ENCODE measurements around the gene ULBP1. TPM values are rescaled to one million over a fixed set of nuclear protein-coding genes. Genes with fewer than 3 reads are reported as not detected.
"Not testable (repeated sequence)": the region's sequence is repeated elsewhere in the genome, so short reads cannot be mapped to it uniquely, and the experiment has no call there.

Gene ULBP1
- total RNA-seq, result 0.10 TPM

DNA sequence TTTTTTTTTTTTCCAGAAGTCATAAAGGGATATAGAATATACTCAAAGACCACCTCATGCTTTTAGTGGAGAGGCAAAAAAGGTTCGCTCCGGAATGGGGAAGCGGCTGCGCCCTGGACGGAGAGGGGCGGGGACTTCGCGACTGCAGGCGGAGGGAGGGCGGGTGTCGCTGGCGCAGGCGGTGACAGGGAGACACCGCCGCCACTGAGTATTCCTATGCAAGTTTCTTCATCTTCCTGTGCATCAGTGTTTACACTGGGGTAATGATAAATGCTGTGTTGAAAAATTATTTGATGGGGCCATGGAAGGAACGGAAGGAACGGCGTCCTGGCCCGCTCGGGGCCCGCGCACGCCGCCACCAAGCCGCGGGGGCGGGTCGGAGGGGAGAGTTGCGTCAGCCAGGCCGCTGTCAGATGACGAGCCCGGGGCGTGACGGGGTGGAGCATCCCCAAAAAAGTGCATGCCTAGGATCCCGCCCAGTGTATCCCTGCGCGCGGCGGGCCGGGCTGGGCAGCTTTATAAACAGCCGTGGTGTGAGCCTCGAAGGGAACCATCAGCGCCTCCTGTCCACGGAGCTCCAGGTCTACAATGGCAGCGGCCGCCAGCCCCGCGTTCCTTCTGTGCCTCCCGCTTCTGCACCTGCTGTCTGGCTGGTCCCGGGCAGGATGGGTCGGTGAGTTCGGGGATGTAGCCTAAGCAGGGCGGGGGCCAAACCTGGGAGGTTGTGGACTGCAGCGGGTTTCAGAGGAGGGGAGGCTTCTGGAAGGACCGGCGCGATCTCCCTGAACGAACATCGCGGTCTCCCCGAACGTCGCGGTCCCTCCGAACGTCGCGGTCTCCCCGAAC lies at the start of gene ULBP1:
Gene ULBP1 (plus strand): TSS at position 482 of the 846 bp plus-strand sequence. CDS start 107 bp downstream, at position 589.
- H3K4me1 ChIP-seq (ENCODE audit: insufficient read depth, low read length), result peaks cover 24% of the 10 kb centered on the region
- peak within 1 kb of the TSS; percentile 41 for H3K4me3 ChIP-seq (ENCODE audit: low read length)
- H3K27me3 ChIP-seq (ENCODE audit: insufficient read depth, low read length), result peaks cover 64% of the 10 kb centered on the region
- no peaks in the 10 kb centered on the region for H3K9me3 ChIP-seq (ENCODE audit: low read depth, low read length)

GRCh38 chr6:149915970-149916865 lies 47.5 kb upstream of the ULBP1 start:
- no peaks in the 10 kb centered on the region for H3K9me3 ChIP-seq (ENCODE audit: low read depth, low read length)
- no peaks in the 10 kb centered on the region for H3K4me1 ChIP-seq (ENCODE audit: insufficient read depth, low read length)
- peaks cover 6% of the 10 kb centered on the region for H3K27me3 ChIP-seq (ENCODE audit: insufficient read depth, low read length)
- H3K4me3 ChIP-seq (ENCODE audit: low read length), result no peak overlapping the region

- no peaks in the 10 kb centered on the region for H3K9me3 ChIP-seq (ENCODE audit: low read depth, low read length)
- no peak overlapping the region for H3K4me3 ChIP-seq (ENCODE audit: low read length)
- peaks cover 20% of the 10 kb centered on the region for H3K27me3 ChIP-seq (ENCODE audit: insufficient read depth, low read length)
- peaks cover 4% of the 10 kb centered on the region for H3K4me1 ChIP-seq (ENCODE audit: insufficient read depth, low read length)
These were observed 46.1 kb upstream of the ULBP1 start for GRCh38 chr6:149917679-149918078.

- H3K4me1 ChIP-seq (ENCODE audit: insufficient read depth, low read length), result peaks cover 8% of the 10 kb centered on the region
- H3K9me3 ChIP-seq (ENCODE audit: low read depth, low read length), result no peaks in the 10 kb centered on the region
- H3K4me3 ChIP-seq (ENCODE audit: low read length), result no peak overlapping the region
- peaks cover 25% of the 10 kb centered on the region for H3K27me3 ChIP-seq (ENCODE audit: insufficient read depth, low read length)
These were observed 45.4 kb upstream of the ULBP1 start for GRCh38 chr6:149918151-149918905.

GRCh38 chr6:149919126-149919833 lies 44.5 kb upstream of the ULBP1 start:
- not testable (repeated sequence) for H3K4me3 ChIP-seq (ENCODE audit: low read length); H3K9me3 ChIP-seq (ENCODE audit: low read depth, low read length)
- H3K4me1 ChIP-seq (ENCODE audit: insufficient read depth, low read length), result peaks cover 12% of the 10 kb centered on the region
- peaks cover 34% of the 10 kb centered on the region for H3K27me3 ChIP-seq (ENCODE audit: insufficient read depth, low read length)

DNA sequence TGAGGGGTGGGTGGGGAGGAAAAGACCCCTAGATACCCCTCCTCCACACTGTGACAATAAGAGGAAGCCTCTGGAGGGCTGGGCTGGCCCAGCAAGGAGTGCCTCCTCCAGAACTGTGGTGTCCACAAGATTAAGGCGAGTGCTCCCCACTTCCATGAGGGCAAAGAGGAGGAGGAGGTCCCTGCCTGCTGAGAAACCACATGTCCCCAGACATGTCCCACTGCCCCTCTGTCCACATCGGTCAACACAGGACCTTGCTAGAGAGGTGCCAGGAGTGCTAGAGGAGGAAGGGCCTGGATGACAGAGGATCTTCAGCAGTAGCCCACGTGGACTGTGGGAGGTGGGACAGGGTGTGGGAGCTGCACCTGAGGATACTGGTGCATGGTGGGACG lies 43.9 kb upstream of the ULBP1 start:
- H3K4me3 ChIP-seq (ENCODE audit: low read length), result no peak overlapping the region
- no peaks in the 10 kb centered on the region for H3K9me3 ChIP-seq (ENCODE audit: low read depth, low read length)
- peaks cover 40% of the 10 kb centered on the region for H3K27me3 ChIP-seq (ENCODE audit: insufficient read depth, low read length)
- peaks cover 12% of the 10 kb centered on the region for H3K4me1 ChIP-seq (ENCODE audit: insufficient read depth, low read length)

DNA sequence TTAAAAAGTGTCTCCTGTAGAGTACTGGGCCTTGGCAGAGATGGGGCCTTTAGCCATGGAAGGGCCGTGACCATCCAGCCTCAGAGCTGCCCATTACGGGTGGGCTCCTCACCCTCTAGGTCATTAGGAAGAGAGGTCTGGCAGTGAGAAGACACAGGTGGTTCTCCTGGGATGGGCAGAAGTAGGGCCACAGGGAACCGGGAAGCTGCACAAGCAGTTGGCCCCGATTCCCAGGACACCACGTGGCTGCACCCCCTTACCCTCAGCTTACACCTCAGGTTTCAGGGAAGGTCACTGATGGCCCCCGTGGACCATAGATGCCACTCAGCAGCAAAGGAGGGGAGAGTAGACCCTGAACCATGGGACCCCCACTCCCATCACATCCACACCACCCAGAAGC lies 42.4 kb upstream of the ULBP1 start:
- peaks cover 55% of the 10 kb centered on the region for H3K27me3 ChIP-seq (ENCODE audit: insufficient read depth, low read length)
- H3K4me1 ChIP-seq (ENCODE audit: insufficient read depth, low read length), result peaks cover 24% of the 10 kb centered on the region
- no peaks in the 10 kb centered on the region for H3K9me3 ChIP-seq (ENCODE audit: low read depth, low read length)
- H3K4me3 ChIP-seq (ENCODE audit: low read length), result no peak overlapping the region

DNA sequence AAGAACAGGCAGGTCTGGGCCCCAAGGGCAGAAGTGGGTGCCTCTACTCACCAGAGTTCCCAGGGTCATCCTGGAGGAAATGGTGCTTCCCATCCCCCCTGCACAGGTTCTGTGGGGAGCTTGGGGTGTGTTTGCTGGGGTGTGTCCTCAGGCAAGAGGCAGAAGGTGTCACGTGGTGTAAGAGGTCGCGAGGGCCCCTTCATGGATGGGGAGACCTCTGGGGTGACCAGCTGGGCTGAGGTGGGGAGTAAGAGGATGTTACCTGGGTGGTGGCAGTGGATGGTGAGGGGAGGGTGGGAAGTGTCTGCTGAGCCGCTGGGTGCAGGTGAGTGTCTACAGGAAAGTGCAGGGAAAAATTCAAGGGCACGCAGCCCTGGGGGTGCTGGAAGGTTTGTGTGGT lies 41.7 kb upstream of the ULBP1 start:
- peaks cover 60% of the 10 kb centered on the region for H3K27me3 ChIP-seq (ENCODE audit: insufficient read depth, low read length)

DNA sequence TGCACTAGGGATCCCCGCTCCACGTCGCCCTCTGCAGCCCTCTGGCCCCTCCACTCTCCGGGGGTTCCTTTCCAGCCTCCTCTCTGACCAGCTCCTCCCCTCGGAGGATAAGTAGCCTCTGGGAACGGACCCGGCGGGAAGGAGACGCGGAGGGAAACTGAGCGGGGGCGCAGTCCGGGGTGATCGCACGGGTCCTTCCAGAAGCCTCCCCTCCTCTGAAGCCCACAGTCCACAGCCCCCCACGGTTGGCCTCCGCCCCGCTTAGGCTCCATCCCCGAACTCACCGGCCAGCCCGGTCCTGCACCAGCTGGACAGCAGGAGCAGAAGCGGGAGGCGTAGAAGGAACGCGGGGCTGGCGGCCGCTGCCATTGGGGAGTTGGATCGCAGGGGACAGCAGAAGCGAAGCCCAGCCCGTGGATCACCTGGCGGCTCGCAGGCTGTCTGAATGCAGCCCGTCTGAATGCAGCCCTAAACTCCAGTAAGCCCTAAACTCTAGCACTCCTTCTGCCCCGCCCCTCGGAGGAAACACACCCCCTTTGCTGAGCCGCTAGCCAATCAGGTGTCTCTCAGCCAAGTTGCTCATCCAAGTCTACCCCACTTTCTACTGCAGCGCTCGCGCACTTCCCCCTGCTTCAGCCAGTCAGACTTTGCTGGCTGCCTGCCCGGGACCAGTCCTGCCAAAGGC lies 41.0 kb upstream of the ULBP1 start, which contains the start of gene RAET1G:
Gene RAET1G (minus strand): TSS at position 480 of the 685 bp plus-strand sequence. CDS start 111 bp downstream, at position 369.
- Histone ChIP-seq H3K9me3 (ENCODE audit: low read depth, low read length) (no peaks in the 10 kb centered on the region), H3K4me3 (ENCODE audit: low read length) (peak within 1 kb of the TSS; percentile 14), H3K27me3 (ENCODE audit: insufficient read depth, low read length) (peaks cover 66% of the 10 kb centered on the region), H3K4me1 (ENCODE audit: insufficient read depth, low read length) (peaks cover 25% of the 10 kb centered on the region)

More for the DNA sequence above, 41.7 kb upstream of the ULBP1 start:
- H3K9me3 ChIP-seq (ENCODE audit: low read depth, low read length); H3K4me3 ChIP-seq (ENCODE audit: low read length): not testable (repeated sequence)
- H3K4me1 ChIP-seq (ENCODE audit: insufficient read depth, low read length), result peaks cover 25% of the 10 kb centered on the region

- H3K9me3 ChIP-seq (ENCODE audit: low read depth, low read length), result no peaks in the 10 kb centered on the region
- H3K4me3 ChIP-seq (ENCODE audit: low read length), result peak overlapping the region; percentile 14
- H3K27me3 ChIP-seq (ENCODE audit: insufficient read depth, low read length), result peaks cover 68% of the 10 kb centered on the region
- H3K4me1 ChIP-seq (ENCODE audit: insufficient read depth, low read length), result peaks cover 25% of the 10 kb centered on the region
These were observed 40.3 kb upstream of the ULBP1 start for GRCh38 chr6:149923327-149923986.

DNA sequence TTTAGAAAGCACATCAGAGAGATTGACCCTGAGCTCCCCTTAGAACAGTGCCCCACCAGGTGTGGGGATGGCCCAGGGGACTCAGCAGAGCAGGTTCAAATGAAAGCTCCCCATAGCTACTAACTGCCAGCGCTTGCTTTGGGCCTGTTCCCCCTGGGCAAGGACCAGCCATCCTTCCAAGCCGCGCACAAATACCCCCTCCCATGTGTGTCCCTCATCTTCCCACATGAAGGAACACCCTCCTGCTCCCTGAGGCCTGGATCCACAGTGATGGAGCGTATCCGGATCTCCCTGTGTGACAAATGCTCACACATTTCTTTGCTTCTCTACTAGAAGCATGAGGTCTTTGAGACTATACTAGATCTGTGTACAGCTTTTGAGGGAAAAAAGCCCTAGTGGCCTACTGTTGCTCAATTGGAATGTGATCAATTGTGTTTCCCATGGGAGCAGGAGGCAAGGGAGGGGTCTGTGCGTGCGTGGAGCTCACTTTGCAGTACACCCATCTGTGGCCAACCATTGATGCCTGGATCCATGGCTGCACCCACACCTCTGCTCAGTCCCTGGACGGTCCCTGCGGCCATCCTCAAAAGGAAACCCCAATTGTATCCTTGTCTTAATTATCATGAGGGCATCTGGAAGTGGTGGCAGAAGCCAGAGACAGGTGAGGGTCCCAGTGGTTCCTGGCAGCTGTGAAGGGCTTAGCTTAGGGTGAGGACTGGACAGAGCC lies 39.4 kb upstream of the ULBP1 start:
- no peak overlapping the region for H3K4me3 ChIP-seq (ENCODE audit: low read length)
- H3K27me3 ChIP-seq (ENCODE audit: insufficient read depth, low read length), result peaks cover 77% of the 10 kb centered on the region
- H3K4me1 ChIP-seq (ENCODE audit: insufficient read depth, low read length), result peaks cover 25% of the 10 kb centered on the region
- H3K9me3 ChIP-seq (ENCODE audit: low read depth, low read length), result no peaks in the 10 kb centered on the region

- Histone ChIP-seq H3K9me3 (ENCODE audit: low read depth, low read length) (no peaks in the 10 kb centered on the region), H3K4me3 (ENCODE audit: low read length) (no peak overlapping the region), H3K27me3 (ENCODE audit: insufficient read depth, low read length) (peaks cover 82% of the 10 kb centered on the region), H3K4me1 (ENCODE audit: insufficient read depth, low read length) (peaks cover 25% of the 10 kb centered on the region)
These were observed 38.9 kb upstream of the ULBP1 start for GRCh38 chr6:149924933-149925252.
